Measurements from ENCODE around the gene SLC6A8.

Gene SLC6A8

GRCh38 chrX:153644356-153645125 is 43.2 kb upstream of the SLC6A8 start:
- POLR2A ChIA-PET (ENCODE audit: low non-redundant PET): no interaction called here
- TF ChIP-seq CTCF (conservative IDR thresholded peaks at IDR 0.05; ENCODE audit: low read depth): no peak
- CTCF ChIA-PET: interaction anchor here (0.6 to 1.1 kb wide), 2 partner anchors 23 to 28 kb away, joined by 4 read pairs; no protein-coding TSS in a partner anchor
- no peak for DNase-seq (ENCODE audit: low spot score)
- H3K27ac ChIP-seq: no peak overlapping the region

GRCh38 chrX:153645151-153645550 is 42.6 kb upstream of the SLC6A8 start:
- ChIA-PET CTCF (interaction anchor here (1.1 kb wide), 1 partner anchor 23 kb away, joined by 4 read pairs; no protein-coding TSS in a partner anchor), POLR2A (ENCODE audit: low non-redundant PET) (no interaction called here)
- no peak overlapping the region for H3K27ac ChIP-seq
- DNase-seq (ENCODE audit: low spot score): no peak
- TF ChIP-seq CTCF (conservative IDR thresholded peaks at IDR 0.05; ENCODE audit: low read depth): no peak

- ChIA-PET POLR2A (ENCODE audit: low non-redundant PET) (interaction anchor here (0.6 kb wide), 1 partner anchor 49 kb away, joined by 3 read pairs; no protein-coding TSS in a partner anchor), CTCF (interaction anchor here (0.5 to 0.9 kb wide), 3 partner anchors 9 to 837 kb away, joined by 3 to 4 read pairs (median 4); no protein-coding TSS in a partner anchor)
- peak overlapping the region; percentile 73 for H3K27ac ChIP-seq
- TF ChIP-seq CTCF (conservative IDR thresholded peaks at IDR 0.05; ENCODE audit: low read depth): no peak
- DNase-seq (ENCODE audit: low spot score): peak; percentile 32
These were observed 41.7 kb upstream of the SLC6A8 start for GRCh38 chrX:153645921-153646488.

GRCh38 chrX:153646620-153647373 is 40.9 kb upstream of the SLC6A8 start, which contains the start of gene DUSP9:
DUSP9 (plus strand) TSS chrX:153647203; CDS start chrX:153647954, 751 bp downstream.
- CTCF ChIA-PET: interaction anchor here (0.5 to 0.6 kb wide), 2 partner anchors 254 to 838 kb away, joined by 4 to 8 read pairs; no protein-coding TSS in a partner anchor
- POLR2A ChIA-PET (ENCODE audit: low non-redundant PET): interaction anchor here (0.6 kb wide), 1 partner anchor 49 kb away, joined by 3 read pairs; no protein-coding TSS in a partner anchor
- peak; percentile 55 for DNase-seq (ENCODE audit: low spot score)
- no peak for TF ChIP-seq CTCF (conservative IDR thresholded peaks at IDR 0.05; ENCODE audit: low read depth)
- H3K27ac ChIP-seq: peak within 1 kb of the TSS; percentile 73

GRCh38 chrX:153647461-153648357 is 40.0 kb upstream of the SLC6A8 start:
- H3K27ac ChIP-seq: no peak overlapping the region
- TF ChIP-seq CTCF (conservative IDR thresholded peaks at IDR 0.05; ENCODE audit: low read depth): no peak
- POLR2A ChIA-PET (ENCODE audit: low non-redundant PET): no interaction called here
- CTCF ChIA-PET: interaction anchor here (0.5 to 1.1 kb wide), 2 partner anchors 93 to 253 kb away, joined by 4 to 8 read pairs; no protein-coding TSS in a partner anchor
- DNase-seq (ENCODE audit: low spot score): no peak
